GM12872 (cell line): ENCODE data around the gene PDZRN3.

Source experiments
- TF ChIP-seq, protein P1 (sequence below): IDR thresholded peaks from 3 replicates; pipeline ENCODE4 v1.5.1; 2011; ENCODE audit warnings: low read depth, mild to moderate bottlenecking, low read length, moderate library complexity; ENCODE audit not compliant: insufficient read depth

Gene PDZRN3

DNA sequence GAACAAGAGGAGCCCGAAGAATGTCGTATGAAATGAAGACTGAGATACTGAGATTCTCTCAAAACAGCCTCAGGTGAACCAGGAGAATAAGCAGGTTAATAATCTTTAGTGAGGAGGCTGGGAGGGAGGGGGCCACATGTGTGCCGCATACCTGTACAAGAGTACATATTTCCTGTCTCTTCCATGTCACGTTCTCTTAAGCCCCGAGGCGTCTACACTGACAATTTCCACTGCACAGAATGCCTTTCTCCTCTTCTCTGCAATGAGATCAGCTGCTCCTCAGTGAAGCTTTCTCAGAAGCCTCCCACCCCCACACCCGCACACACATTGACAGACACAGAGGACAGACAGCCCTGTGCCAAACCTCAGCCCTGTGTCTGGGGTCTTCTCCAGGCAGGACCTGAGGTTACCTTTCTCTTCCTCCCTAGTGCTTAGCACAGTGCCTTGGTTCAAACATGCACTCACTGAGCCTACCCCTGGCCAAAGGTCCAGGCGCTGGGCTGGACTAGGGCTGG is 55.4 kb downstream of the PDZRN3 start:
- TF ChIP-seq, protein P1, sequence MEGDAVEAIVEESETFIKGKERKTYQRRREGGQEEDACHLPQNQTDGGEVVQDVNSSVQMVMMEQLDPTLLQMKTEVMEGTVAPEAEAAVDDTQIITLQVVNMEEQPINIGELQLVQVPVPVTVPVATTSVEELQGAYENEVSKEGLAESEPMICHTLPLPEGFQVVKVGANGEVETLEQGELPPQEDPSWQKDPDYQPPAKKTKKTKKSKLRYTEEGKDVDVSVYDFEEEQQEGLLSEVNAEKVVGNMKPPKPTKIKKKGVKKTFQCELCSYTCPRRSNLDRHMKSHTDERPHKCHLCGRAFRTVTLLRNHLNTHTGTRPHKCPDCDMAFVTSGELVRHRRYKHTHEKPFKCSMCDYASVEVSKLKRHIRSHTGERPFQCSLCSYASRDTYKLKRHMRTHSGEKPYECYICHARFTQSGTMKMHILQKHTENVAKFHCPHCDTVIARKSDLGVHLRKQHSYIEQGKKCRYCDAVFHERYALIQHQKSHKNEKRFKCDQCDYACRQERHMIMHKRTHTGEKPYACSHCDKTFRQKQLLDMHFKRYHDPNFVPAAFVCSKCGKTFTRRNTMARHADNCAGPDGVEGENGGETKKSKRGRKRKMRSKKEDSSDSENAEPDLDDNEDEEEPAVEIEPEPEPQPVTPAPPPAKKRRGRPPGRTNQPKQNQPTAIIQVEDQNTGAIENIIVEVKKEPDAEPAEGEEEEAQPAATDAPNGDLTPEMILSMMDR = no peak

DNA sequence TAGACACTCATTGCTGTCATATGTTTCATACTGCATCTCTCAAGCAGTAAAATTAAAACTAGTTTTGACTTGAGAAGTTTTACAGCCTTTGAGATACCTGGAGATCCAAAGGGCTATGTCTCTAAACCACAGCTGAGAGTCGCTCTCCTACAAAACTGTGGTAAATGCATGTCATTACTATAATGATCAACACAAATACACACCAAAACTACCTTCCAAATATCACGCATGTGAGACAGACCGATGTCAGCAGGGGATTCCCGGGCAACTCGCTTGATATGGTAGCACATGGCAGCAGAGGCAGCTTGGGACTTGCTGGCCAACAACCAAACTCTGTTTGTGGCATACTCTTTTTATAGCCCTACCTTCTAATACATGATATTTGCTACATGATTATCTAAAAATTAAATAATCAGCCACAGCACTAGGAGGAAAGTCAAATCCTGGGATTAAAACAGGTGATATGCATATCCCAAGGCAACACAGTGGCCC is 56.3 kb downstream of the PDZRN3 start:
- TF ChIP-seq, protein P1 = no peak

DNA sequence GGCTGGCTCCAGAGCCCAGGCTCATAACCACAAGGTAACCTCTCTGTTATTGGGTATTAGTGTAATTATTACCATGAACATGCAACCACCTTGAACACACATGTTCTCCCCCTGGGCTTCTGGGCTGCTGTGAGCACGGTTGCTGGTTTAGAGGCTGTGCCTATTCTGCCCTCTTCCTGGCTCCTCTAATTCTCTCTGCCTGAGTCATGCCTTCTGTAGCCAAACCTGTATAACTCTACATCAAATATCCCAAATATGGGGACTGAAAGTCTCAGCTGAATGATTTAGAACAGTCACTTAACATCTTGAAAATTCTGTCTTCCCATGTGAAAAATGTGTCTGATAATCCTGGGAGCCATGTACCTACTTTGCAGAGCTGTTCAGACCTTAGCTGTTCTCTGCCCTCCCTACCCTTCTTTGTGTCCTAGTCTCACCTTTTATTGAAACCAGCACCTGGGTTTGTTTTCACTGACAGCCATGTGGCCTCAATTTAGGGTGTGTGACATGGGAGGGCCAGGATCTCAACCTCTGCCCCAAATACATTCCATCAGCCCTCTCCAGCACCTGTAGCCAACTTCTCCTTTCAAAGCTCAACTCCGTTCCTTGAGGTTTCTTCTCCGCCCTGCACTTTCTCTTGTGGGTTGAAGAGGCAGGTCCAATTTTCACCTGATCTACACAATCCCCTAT is 60.7 kb downstream of the PDZRN3 start:
- TF ChIP-seq, protein P1 = no peak

DNA sequence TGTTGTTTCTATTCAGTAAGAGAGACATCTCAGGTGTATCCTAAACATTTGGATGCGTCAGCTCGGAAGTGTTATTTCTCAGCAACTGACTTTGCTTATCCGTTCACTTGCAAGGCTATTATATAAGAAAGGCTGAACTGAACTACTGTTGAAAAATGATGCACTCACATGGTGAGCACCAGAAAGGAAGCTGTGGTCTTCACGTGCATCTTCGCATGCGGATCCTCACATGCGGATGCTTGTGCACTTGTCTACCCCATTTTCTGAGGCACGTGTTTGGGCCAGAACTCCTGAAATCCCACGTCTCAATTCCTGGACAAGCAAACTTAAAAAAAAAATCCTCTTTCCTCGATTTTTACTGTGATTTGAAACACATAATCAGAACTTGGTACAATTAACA is 63.2 kb downstream of the PDZRN3 start:
- TF ChIP-seq, protein P1 = no peak

DNA sequence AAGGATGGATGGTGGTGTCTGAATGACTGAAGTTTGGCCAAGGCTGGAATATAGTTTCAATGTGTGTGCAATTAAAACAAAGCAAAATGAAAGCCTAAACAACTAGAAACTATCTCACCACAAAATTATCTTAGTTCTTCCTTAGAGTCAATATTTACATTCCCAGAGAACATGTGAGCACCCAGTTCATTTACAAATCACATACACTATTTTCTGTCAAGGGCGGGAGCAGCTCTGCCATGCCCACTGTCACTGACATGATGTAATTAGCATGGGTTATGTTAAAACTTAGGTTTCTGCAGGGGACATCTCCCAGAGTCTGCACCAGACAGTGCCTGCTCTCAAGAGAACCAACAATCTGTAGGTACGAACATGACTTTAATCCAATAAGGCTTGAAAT is 65.0 kb downstream of the PDZRN3 start:
- TF ChIP-seq, protein P1 = no peak

DNA sequence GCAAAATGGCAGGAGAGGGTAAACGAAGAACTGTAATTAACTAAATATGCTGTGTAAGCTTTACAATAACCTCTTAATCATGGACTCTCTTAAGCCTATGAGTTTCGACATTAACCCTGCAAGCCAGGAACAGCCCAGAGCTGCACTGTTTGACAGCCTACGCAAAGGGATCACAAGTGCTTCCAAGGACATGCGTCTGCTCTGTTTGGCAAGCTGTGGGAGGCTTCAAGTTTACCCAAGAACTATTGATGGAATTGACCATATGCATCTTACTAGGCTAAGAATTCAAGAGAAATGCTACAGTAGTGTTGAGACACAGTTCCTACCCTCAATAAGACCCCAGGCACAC is 66.0 kb downstream of the PDZRN3 start:
- TF ChIP-seq, protein P1 = no peak

DNA sequence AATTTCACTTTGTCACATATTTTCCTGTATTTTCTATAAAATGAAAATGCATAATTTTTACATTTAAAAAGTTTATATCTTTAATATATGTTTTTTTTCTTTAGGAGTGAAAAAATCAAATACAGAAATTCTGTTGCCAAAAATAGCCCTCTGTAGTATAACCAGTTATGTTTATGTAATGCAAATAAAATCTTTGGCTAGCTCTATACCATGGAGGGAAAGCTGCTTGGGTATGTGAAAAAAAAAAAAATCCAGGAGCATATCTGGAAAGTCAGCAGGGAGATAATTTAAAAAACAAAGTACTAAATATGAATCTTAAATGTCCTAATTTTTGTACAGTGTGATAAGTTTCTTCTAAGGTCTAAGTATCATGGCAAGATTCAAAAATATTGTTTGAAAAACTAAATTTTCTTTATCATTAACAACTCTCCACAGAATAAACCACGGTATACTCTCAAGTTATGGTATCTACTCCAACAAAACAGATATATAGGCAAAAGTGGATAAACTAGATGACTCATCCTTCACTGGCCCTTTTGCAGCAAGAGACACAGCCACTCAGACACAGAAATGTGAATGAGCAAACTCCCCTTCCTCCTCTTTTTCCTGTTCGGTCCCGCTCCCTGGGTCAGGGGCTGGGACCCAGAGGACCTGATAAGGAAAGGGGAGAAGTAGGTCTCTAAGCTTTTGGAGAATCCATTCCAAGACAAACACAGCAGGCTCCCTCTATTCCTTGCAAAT is 66.6 kb downstream of the PDZRN3 start:
- TF ChIP-seq, protein P1 = no peak
